IMR-90 (cell line): ENCODE data around the gene ARFGAP3.

Source experiments
- CTCF ChIP-seq: conservative IDR thresholded peaks from 2 replicates; pipeline ENCODE4 v1.5.1; 2012; ENCODE audit warnings: mild to moderate bottlenecking, low read depth, low read length, improper control_type of control experiment
- FOS ChIP-seq: fragments of 150-350 bp; IDR thresholded peaks from 2 replicates; pipeline ENCODE4 v1.6.1; 2016; ENCODE audit warnings: low read depth, low read length
- POLR2A ChIP-seq: IDR thresholded peaks from 2 replicates; pipeline ENCODE4 v1.6.1; 2012; ENCODE audit warnings: mild to moderate bottlenecking, low read depth, low read length
- USF2 ChIP-seq: fragments of 150-350 bp; IDR thresholded peaks from 2 replicates; pipeline ENCODE4 v1.6.1; 2017; ENCODE audit warnings: mild to moderate bottlenecking, antibody characterized with exemption, low read length, low read depth
- TF ChIP-seq, protein P1 (sequence below): fragments of 150-350 bp; IDR thresholded peaks from 2 replicates; pipeline ENCODE4 v1.6.1; 2016; ENCODE audit warnings: low read depth, mild to moderate bottlenecking, low read length, moderate library complexity, borderline replicate concordance

- TF ChIP-seq CTCF (no peak), POLR2A (no peak), USF2 (no peak), FOS (no peak)
- TF ChIP-seq, protein P1, sequence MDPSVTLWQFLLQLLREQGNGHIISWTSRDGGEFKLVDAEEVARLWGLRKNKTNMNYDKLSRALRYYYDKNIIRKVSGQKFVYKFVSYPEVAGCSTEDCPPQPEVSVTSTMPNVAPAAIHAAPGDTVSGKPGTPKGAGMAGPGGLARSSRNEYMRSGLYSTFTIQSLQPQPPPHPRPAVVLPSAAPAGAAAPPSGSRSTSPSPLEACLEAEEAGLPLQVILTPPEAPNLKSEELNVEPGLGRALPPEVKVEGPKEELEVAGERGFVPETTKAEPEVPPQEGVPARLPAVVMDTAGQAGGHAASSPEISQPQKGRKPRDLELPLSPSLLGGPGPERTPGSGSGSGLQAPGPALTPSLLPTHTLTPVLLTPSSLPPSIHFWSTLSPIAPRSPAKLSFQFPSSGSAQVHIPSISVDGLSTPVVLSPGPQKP = no peak
Observed at GRCh38 chr22:42792909-42793847, 63.9 kb downstream of the ARFGAP3 start.
